SK-N-MC (cell line): ENCODE measurements around the gene KDM4B.

Source experiments
- DNase-seq: peaks from one replicate; pipeline ENCODE4 v3.0.0-alpha.2; 2011; ENCODE audit warnings: low read depth, low spot score
- H3K27ac ChIP-seq: fragments of 200-600 bp; sonication (generic); 2 replicates; pipeline ENCODE4 v1.5.1; 2016; ENCODE audit warnings: mixed run types
- H3K36me3 ChIP-seq: fragments of 200-600 bp; sonication (generic); 2 replicates; pipeline ENCODE4 v1.6.1; 2017; ENCODE audit warnings: antibody characterized with exemption, low read length, mixed read lengths; ENCODE audit not compliant: insufficient read depth
- H3K4me3 ChIP-seq: fragments of 200-600 bp; sonication (generic); 2 replicates; pipeline ENCODE4 v1.5.1; 2016
- H3K9ac ChIP-seq: fragments of 200-600 bp; sonication (generic); 2 replicates; pipeline ENCODE4 v1.8.0; 2017; ENCODE audit warnings: mixed run types, mixed read lengths; ENCODE audit not compliant: insufficient read length
- H3K9me3 ChIP-seq: fragments of 200-600 bp; sonication (generic); 2 replicates; pipeline ENCODE4 v1.6.1; 2017; ENCODE audit warnings: low read depth, mild to moderate bottlenecking, antibody characterized with exemption, low read length, moderate library complexity, mixed read lengths
- EZH2 ChIP-seq: fragments of 200-600 bp; sonication (generic); IDR thresholded peaks from one replicate; pipeline ENCODE4 v1.6.1; 2017; ENCODE audit warnings: antibody characterized with exemption
- FOXP2 ChIP-seq: optimal IDR thresholded peaks from 2 replicates; pipeline ENCODE3; 2011; ENCODE audit warnings: mild to moderate bottlenecking, moderate library complexity; ENCODE audit not compliant: insufficient read depth; ENCODE audit errors: extremely low read length, control extremely low read depth
- POLR2AphosphoS5 ChIP-seq: IDR thresholded peaks from 2 replicates; pipeline ENCODE4 v1.6.1; 2012; ENCODE audit warnings: mild to moderate bottlenecking, low read depth, low read length, borderline replicate concordance

The KDM4B gene

DNA sequence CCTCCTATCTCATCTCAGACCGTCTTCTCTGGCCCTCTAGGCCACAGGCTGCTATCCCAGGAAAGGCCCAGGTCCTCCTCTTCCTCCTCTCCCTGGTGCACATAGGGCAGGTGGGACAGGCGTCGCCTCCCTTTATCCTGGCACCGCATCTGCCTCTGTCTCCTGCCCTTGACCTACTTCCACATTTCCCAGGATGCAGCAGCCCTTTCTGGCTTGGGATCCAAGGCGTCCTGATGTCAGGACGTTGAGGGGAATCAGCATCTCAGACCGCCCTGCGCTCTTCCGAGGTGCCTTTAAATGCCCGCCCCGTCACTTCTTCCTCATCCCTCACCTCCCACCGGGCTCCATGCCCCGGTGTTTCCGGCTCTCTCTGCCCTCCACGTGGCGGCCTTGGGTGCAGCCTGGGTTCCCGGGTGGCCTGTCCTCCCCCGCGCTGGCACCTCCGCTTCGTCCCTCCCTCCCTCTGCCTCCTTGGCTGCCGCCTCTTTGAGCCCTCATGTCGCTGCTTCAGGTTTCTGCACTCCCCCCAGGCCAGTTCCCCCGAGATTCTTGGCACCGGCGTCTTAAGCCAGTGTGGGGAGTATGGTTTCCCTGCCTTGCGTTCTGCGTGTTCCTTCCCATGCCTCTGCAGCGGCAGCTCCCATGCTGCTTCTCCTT lies 66.3 kb downstream of the KDM4B start:
- no peak for DNase-seq
- Histone ChIP-seq H3K9me3 (no peaks in the 10 kb centered on the region), H3K27ac (no peak overlapping the region), H3K36me3 (peaks cover 1% of the 10 kb centered on the region; the same call in 1 of the 2 replicates), H3K4me3 (no peak overlapping the region), H3K9ac (no peak overlapping the region)
- TF ChIP-seq FOXP2 = no peak
- TF ChIP-seq POLR2AphosphoS5 = no peak
- TF ChIP-seq EZH2 = no peak

DNA sequence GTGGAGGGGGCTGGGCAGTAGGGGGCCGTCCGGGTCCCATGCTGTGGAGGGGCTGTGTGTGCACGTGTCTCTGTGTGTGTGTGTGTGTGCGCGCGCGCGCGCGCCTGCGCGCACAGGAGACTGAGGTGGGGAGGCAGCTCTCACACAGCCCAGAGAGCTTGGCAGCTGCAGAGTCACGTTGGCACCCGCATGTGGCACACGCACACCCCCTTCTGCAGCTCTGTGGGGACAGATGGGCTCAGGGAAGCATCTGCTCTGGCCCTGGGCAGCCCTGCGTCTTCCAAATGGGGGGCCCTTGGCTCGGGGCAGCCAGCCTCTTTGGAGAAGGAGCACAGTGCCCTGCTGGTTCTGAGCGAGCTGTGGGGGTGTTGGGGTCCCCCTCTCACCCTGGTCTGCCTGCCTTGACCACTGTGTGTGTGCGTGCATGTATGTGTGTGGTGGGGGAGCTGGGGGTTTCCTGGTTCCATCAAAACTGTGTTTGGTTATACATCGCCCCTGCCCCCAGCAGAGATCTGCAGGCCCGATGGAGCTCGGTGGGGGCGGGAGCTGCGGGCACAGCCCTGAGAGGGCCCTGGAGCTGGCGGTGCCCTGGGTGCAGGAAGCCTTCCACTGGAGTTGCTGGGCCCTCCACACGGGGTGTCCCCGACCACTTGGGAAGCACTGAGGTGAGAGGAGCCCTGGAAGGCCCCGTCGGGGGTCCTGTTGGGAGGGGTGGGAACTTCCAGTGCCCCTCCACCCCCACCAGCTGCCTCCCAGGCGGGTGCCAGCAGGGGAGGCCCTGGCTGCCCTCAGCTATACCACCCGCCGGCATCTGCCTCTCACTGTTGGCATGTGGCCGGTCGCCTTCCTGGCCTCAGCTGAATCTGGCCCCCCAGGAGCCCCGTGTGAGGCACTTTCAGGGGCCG lies 67.1 kb downstream of the KDM4B start:
- peak overlapping the region; percentile 60 for H3K4me3 ChIP-seq
- H3K9me3 ChIP-seq = no peaks in the 10 kb centered on the region
- H3K9ac ChIP-seq = no peak overlapping the region
- H3K36me3 ChIP-seq = peaks cover 3% of the 10 kb centered on the region; the same call in 1 of the 2 replicates
- TF ChIP-seq FOXP2 (no peak), EZH2 (no peak), POLR2AphosphoS5 (no peak)
- DNase-seq = no peak
- H3K27ac ChIP-seq = peak overlapping the region; percentile 69; the same call in 1 of the 2 replicates

DNA sequence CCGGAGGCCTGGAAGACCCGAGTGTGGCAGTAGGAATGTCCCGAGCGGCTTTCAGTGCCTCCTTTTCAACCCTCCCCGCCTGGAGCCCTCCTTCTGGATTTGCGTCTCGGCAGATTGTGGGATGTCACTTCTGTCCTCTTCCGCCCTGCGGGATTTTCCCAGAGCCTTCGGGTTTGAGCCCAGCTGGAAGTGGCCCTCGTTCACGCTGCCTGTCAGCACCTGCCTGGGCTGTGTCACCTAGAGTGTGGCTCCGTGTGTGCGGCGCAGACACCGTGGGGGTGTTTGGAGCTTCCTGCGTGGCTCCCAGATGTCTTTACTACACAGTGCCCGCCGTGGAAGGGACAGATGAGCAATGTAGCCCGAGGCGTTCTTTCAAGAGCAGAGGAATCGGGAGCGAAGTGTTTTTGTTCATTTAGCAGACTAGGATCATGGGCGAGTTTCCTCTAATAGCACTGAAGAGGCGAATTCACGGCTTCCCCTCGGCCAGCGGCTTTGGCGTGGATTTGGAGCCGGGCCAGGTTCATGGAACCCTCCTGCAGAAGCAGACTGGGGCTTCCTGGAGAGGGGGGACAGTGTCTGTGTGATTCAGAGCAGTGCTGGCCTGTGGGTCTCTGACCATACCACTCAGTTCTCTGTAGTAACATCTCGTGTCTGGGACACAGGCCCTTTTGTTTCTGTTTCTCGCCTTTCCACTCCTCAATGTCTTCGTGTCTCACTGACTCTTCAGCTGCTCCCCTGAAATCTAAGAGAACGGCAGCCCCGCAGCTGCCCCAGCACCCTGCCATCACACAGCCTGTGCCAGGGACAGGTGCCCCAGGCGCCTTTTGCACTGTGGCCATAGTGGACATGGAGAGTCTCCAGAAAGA lies 68.0 kb downstream of the KDM4B start:
- Histone ChIP-seq H3K9me3 (no peaks in the 10 kb centered on the region), H3K9ac (peak overlapping the region; percentile 11), H3K36me3 (peaks cover 3% of the 10 kb centered on the region; the same call in 1 of the 2 replicates), H3K27ac (peak overlapping the region; percentile 69), H3K4me3 (peak overlapping the region; percentile 60)
- peak; percentile 42 for DNase-seq
- TF ChIP-seq FOXP2 (no peak), EZH2 (no peak)

DNA sequence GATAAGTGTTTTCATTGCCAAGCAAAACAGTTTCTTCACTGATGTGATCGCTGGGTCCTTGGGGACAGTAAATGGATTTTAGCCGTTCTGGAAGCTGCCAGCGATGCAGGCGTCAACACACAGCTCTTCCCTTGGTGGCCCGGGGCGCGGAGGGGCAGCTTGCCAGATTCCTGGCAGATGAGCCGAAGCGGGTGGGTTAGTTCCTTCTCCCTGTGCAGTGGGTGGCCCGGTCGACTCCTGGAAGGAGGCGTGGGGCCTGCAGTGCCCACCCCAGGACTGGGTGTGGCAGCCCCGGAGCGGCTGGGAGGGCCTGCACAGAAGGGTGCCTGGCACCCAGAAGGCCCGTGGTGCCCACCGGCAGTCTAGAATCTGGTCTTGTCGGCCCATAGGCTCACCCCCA lies 69.0 kb downstream of the KDM4B start:
- Histone ChIP-seq H3K9ac (no peak overlapping the region), H3K9me3 (no peaks in the 10 kb centered on the region), H3K27ac (no peak overlapping the region), H3K36me3 (peaks cover 3% of the 10 kb centered on the region; the same call in 1 of the 2 replicates), H3K4me3 (no peak overlapping the region; the same call in 1 of the 2 replicates)
- no peak for DNase-seq
- TF ChIP-seq FOXP2 (no peak), EZH2 (no peak), POLR2AphosphoS5 (no peak)

DNA sequence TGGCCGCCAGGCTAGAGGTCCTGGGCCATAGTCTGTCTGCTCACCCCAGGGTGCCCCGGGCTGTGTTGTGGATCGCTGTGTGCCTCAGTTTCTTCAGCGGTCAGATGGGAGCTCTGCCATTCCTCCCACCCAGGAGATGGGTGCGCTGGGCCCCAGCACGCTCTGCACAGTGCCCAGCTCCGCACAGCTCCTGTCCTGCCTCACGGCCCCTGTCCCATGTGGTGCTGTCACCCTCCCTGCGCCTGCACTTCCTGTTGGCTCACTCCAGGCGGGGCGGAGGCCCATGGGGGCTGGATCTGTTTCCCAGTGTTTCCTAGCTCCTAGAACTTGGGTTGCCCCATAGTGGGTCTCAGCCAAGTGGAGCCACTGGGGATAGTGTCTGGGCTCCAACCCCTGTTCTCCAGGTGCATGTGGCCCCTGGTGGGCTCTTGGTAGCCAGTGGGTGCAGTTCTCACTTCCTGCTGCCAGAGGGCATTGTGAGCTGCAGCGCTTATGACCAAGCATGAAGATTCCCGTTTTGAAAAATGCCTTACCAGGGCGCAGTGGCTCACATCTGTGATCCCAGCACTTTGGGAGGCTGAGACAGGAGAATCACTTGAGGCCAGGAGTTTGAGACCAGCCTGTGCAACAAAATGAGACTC lies 69.8 kb downstream of the KDM4B start:
- peaks cover 3% of the 10 kb centered on the region; the same call in 1 of the 2 replicates for H3K36me3 ChIP-seq
- no peak for DNase-seq
- TF ChIP-seq POLR2AphosphoS5 (no peak), FOXP2 (no peak), EZH2 (no peak)
- no peak overlapping the region for H3K4me3 ChIP-seq
- no peaks in the 10 kb centered on the region for H3K9me3 ChIP-seq
- H3K9ac ChIP-seq = no peak overlapping the region
- H3K27ac ChIP-seq = no peak overlapping the region

DNA sequence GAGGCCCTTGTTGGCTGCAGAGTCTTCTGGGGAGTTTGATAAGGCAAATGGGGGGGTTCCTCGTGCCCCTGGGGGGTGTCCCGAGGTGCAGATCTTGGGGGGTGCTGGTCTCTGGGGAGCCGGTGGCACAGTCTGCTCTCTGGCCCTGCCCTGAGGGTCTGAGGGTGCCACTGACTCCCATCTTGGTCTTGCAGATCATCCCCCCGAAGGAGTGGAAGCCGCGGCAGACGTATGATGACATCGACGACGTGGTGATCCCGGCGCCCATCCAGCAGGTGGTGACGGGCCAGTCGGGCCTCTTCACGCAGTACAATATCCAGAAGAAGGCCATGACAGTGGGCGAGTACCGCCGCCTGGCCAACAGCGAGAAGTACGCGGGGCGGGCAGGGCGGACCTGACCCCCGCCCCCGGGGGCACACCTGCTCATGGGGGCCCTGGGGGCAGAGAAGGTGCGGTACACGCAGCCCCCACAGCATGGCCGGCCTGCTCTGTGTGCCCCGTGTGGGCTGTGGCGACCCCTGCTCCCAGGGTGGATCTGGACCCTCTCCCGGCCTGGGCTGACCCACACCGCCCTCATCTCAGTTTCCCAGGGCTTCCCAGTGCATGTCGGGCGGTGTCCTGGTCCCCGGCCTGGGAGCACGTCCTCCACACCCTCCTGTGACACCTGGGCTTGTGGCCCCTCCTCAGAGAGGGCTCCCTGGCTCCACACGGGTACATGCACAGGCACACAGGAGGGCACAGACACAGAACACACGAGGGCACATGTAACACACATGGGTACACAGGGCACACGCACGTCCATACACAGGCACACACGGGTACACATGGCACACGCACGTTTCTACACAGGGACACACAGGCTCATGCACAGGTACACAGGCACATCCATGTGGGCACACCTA lies 71.0 kb downstream of the KDM4B start:
- Histone ChIP-seq H3K27ac (no peak overlapping the region), H3K9me3 (no peaks in the 10 kb centered on the region), H3K36me3 (peaks cover 3% of the 10 kb centered on the region; the same call in 1 of the 2 replicates), H3K9ac (no peak overlapping the region), H3K4me3 (no peak overlapping the region)
- no peak for DNase-seq
- TF ChIP-seq FOXP2 = no peak

DNA sequence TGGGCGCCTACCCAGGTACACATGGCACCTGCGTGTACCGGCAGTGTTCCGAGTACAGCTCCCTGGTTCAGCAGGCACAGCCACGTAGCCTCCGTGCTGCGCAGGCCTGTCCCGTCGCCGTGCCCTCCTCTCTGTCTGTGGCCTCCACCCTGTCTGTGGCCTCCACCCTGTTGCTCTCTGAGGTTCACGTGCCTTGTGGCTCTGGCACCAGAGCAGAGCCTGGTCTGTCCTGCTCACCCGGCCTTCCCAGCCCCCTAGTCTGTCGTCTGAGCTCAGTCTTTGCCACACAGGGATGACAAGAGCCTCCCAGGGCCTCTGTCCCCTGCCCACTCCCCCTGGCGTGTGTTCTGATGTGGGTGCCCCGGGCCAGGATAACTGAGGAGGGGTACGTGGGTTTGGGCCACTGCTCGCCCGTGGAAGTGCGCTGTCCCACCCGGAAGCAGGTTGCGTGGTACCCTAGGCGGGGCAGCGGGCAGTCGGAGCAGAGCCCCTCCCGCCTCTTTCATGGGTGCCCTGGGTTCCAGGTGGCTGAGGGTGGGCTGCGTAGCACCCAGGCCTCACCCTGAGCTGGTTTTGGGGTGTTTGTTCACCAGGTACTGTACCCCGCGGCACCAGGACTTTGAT lies 71.7 kb downstream of the KDM4B start:
- TF ChIP-seq FOXP2 (no peak), POLR2AphosphoS5 (no peak)
- Histone ChIP-seq H3K36me3 (peaks cover 3% of the 10 kb centered on the region; the same call in 1 of the 2 replicates), H3K4me3 (no peak overlapping the region), H3K27ac (no peak overlapping the region), H3K9ac (no peak overlapping the region), H3K9me3 (no peaks in the 10 kb centered on the region)
- DNase-seq = no peak
